Nephron progenitor cell (in vitro differentiated cells): Measurements from ENCODE around the gene PUS1.
"Not testable (repeated sequence)": the region's sequence is repeated elsewhere in the genome, so short reads cannot be mapped to it uniquely, and the experiment has no call there.

Experiments used
- DNase-seq: peaks from one replicate; pipeline ENCODE4 v3.0.0; 2021
- H3K27ac Mint-ChIP-seq: 2 replicates; pipeline ENCODE4 v1.8.0; 2021; ENCODE audit warnings: mild to moderate bottlenecking, moderate library complexity, mixed read lengths
- H3K27me3 Mint-ChIP-seq: 2 replicates; pipeline ENCODE4 v1.8.0; 2021; ENCODE audit warnings: mild to moderate bottlenecking, low read depth, mixed read lengths; ENCODE audit not compliant: poor library complexity
- H3K36me3 Mint-ChIP-seq: 2 replicates; pipeline ENCODE4 v1.8.0; 2021; ENCODE audit warnings: low read depth, mixed read lengths
- H3K4me1 Mint-ChIP-seq: 2 replicates; pipeline ENCODE4 v1.8.0; 2021; ENCODE audit warnings: mixed read lengths
- H3K4me3 Mint-ChIP-seq: 2 replicates; pipeline ENCODE4 v1.8.0; 2021; ENCODE audit warnings: mild to moderate bottlenecking, moderate library complexity, mixed read lengths
- H3K9me3 Mint-ChIP-seq: 2 replicates; pipeline ENCODE4 v1.8.0; 2021; ENCODE audit warnings: mild to moderate bottlenecking, moderate library complexity, mixed read lengths
- CTCF ChIP-seq: fragments of 200-600 bp; sonication (generic); IDR thresholded peaks from 2 replicates; pipeline ENCODE4 v1.5.0; 2021; ENCODE audit warnings: antibody characterized with exemption

Gene PUS1

GRCh38 chr12:131948166-131948712 is 19.2 kb downstream of the PUS1 start:
- Mint-ChIP-seq H3K27ac (no peak overlapping the region), H3K4me1 (peaks cover 23% of the 10 kb centered on the region), H3K27me3 (peaks cover 6% of the 10 kb centered on the region), H3K36me3 (peaks cover 30% of the 10 kb centered on the region), H3K9me3 (no peaks in the 10 kb centered on the region), H3K4me3 (no peak overlapping the region)
- DNase-seq: no peak
- no peak for TF ChIP-seq CTCF

GRCh38 chr12:131948713-131949430 is 19.8 kb downstream of the PUS1 start:
- H3K4me1 Mint-ChIP-seq: peaks cover 23% of the 10 kb centered on the region
- H3K27me3 Mint-ChIP-seq, H3K9me3 Mint-ChIP-seq, H3K27ac Mint-ChIP-seq, DNase-seq: not testable (repeated sequence)
- peaks cover 27% of the 10 kb centered on the region for H3K36me3 Mint-ChIP-seq
- H3K4me3 Mint-ChIP-seq: peak overlapping the region; percentile 72

GRCh38 chr12:131949431-131950181 is 20.5 kb downstream of the PUS1 start, which contains the start of gene EP400:
TSS of gene EP400 (plus strand) at chr12:131949942. CDS start at chr12:131960620, 10,678 bp downstream.
- peaks cover 23% of the 10 kb centered on the region for H3K4me1 Mint-ChIP-seq
- TF ChIP-seq CTCF: peak; percentile 7

GRCh38 chr12:131950182-131950913 is 21.3 kb downstream of the PUS1 start:
- H3K4me1 Mint-ChIP-seq: peaks cover 23% of the 10 kb centered on the region
- peaks cover 6% of the 10 kb centered on the region for H3K27me3 Mint-ChIP-seq
- H3K27ac Mint-ChIP-seq: peak overlapping the region; percentile 51
- H3K4me3 Mint-ChIP-seq: peak overlapping the region; percentile 92
- peaks cover 13% of the 10 kb centered on the region for H3K36me3 Mint-ChIP-seq
- no peak for TF ChIP-seq CTCF
- no peaks in the 10 kb centered on the region for H3K9me3 Mint-ChIP-seq
- DNase-seq: peak; percentile 61

More at GRCh38 chr12:131949431-131950181, 20.5 kb downstream of the PUS1 start, which contains the start of gene EP400:
- Mint-ChIP-seq H3K4me3 (peak within 1 kb of the TSS; percentile 92), H3K36me3 (peaks cover 20% of the 10 kb centered on the region), H3K27ac (peak within 1 kb of the TSS; percentile 51), H3K27me3 (peaks cover 6% of the 10 kb centered on the region), H3K9me3 (no peaks in the 10 kb centered on the region)
- peak; percentile 96 for DNase-seq

- H3K27ac Mint-ChIP-seq, H3K27me3 Mint-ChIP-seq, H3K4me3 Mint-ChIP-seq, H3K9me3 Mint-ChIP-seq, DNase-seq: not testable (repeated sequence)
- peaks cover 27% of the 10 kb centered on the region for H3K4me1 Mint-ChIP-seq
- H3K36me3 Mint-ChIP-seq: peaks cover 18% of the 10 kb centered on the region
Measured at GRCh38 chr12:131953810-131954209, 24.7 kb downstream of the PUS1 start.

- H3K9me3 Mint-ChIP-seq, DNase-seq, H3K4me3 Mint-ChIP-seq, H3K27me3 Mint-ChIP-seq, H3K27ac Mint-ChIP-seq: not testable (repeated sequence)
- peaks cover 34% of the 10 kb centered on the region for H3K4me1 Mint-ChIP-seq
- peaks cover 18% of the 10 kb centered on the region for H3K36me3 Mint-ChIP-seq
Measured at GRCh38 chr12:131954460-131954859, 25.4 kb downstream of the PUS1 start.

GRCh38 chr12:131959116-131959515 is 30.0 kb downstream of the PUS1 start:
- H3K4me1 Mint-ChIP-seq: peaks cover 34% of the 10 kb centered on the region
- no peak for DNase-seq
- no peak overlapping the region for H3K4me3 Mint-ChIP-seq
- no peaks in the 10 kb centered on the region for H3K9me3 Mint-ChIP-seq
- H3K27ac Mint-ChIP-seq: peak overlapping the region; percentile 55
- no peak for TF ChIP-seq CTCF
- no peaks in the 10 kb centered on the region for H3K27me3 Mint-ChIP-seq
- peaks cover 13% of the 10 kb centered on the region for H3K36me3 Mint-ChIP-seq
